Astrocyte of the hippocampus (primary cell): ENCODE measurements around the gene PDF.
"Not testable (repeated sequence)": the region's sequence is repeated elsewhere in the genome, so short reads cannot be mapped to it uniquely, and the experiment has no call there.

ENCODE experiments used
- DNase-seq: peaks from one replicate; pipeline ENCODE4 v3.0.0; 2011; ENCODE audit warnings: low read depth, low spot score

PDF gene

GRCh38 chr16:69330286-69331109, at the start of gene PDF:
TSS of gene PDF (minus strand) at chr16:69330588. CDS start at chr16:69330570, 18 bp downstream.
- DNase-seq, result peak; percentile 97

- DNase-seq, result no peak
These were observed 48.4 kb upstream of the PDF start for GRCh38 chr16:69378760-69379159.

DNA sequence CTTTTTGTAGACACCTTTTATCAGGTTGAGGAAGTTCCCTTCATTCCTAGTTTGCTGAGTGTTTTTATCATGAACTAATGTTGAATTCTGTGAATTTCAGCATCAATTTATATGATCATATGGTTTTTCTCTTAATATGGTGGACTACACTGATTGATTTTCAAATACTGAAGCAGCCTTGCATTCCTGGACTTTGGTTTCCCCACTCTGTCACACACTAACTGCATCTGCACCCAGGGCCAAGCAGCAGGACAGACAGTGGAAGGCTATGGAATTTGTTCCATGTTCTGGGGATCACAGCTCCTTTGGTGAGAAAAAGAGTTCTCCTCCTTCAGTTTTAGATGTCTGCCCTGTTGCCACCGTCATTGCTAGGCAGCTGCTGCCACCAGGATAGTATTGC, 47.6 kb upstream of the PDF start:
- DNase-seq, result no peak

- DNase-seq, result no peak
These were observed 46.1 kb upstream of the PDF start for GRCh38 chr16:69376393-69377059.

DNA sequence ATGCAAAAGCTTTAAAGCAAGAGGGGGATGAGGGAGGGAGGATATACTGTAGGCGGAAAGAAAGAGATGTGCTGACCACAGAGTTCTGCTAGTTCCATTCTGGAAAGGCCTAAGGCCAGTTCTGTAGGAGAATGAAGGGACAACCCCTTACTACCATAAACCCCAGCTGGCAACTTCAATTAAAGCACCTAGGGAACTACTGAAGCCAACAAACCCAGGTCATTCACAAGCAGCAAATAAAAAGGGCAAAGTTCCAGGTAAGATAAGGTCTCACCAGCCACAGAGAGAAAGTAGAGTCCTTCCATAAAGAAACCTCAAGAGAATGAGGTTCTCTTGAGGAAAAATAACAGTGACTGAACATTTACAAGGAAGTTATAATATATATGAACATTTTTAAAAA, 42.6 kb upstream of the PDF start:
- no peak for DNase-seq

DNA sequence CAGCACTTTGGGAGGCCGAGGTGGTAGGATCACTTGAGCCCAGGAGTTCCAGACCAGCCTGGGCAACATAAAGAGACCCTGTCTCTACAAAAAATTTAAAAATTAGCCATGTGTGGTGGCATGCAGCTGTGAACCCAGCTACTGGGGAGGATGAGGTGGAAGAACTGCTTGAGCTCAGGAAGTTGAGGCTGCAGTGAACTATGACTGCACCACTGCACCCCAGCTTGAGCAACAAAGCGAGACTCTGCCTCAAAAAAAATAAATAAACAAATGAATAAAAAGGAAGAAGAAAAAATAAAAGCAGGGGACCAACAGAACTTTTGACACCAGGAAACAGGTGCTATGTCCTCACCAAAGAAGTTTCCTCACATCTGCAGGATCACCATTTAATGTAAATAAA, 41.2 kb upstream of the PDF start:
- DNase-seq, result no peak

GRCh38 chr16:69368866-69369265, 38.5 kb upstream of the PDF start:
- no peak for DNase-seq

DNA sequence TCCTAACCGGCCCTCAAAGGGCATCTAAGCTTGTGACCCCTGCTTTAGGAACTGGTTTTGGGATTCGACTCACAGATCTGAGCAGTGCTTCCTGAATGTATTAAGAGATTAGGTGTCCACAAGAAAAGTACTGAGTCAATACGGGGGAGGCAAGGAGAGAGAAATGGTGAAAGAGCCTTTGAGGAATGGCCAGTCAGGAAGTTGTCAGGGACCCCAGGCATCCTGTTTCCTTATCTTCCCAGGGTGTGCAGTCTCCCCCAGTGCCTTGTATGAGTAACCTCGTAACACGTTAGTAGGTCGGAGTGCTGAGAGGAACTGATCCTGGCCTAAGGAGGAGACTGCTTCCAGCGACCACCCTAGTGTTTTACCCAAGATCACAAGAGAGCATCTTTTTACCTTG, 37.6 kb upstream of the PDF start:
- no peak for DNase-seq

GRCh38 chr16:69366431-69366830, 36.0 kb upstream of the PDF start:
- no peak for DNase-seq

GRCh38 chr16:69365901-69366300, 35.5 kb upstream of the PDF start:
- DNase-seq, result no peak

GRCh38 chr16:69364088-69364487, 33.7 kb upstream of the PDF start:
- DNase-seq, result no peak

DNA sequence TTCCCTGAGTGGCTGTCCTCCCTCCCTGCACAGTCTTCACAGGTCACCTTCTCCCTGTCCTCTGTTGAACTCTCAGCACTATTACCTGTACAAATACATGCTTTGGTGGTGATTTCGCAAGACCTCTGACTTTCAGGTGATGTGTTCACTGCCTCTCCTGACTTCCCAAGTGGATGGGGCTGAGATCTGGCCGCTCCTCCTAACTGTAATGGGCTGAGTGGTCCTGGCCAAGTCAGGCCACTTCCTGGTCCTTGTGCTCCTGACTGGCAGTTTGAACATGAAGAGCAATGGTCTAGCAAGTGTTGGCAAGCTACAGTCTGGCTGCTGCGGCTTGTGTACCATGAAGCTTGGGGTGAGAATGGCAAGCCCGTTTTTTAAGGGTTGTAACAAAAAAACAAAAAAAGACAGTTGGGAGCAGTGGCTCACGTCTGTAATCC, 32.9 kb upstream of the PDF start:
- DNase-seq, result no peak

DNA sequence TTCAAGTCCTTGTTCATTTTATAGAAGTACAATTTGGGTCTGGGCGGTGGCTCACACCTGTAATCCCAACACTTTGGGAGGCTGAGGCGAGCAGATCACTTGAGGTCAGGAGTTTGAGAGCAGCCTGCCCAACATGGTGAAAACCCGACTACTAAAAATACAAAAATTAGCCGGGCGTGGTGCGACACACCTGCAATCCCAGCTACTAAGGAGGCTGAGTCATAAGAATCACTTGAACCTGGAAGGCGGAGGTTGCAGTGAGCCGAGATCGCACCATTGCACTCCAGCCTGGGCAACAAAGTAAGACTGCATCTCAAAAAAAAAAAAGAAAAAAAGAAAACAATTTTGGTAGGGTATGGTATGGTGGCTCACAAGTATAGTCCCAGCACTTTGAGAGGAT, 29.7 kb upstream of the PDF start:
- DNase-seq, result not testable (repeated sequence)

DNA sequence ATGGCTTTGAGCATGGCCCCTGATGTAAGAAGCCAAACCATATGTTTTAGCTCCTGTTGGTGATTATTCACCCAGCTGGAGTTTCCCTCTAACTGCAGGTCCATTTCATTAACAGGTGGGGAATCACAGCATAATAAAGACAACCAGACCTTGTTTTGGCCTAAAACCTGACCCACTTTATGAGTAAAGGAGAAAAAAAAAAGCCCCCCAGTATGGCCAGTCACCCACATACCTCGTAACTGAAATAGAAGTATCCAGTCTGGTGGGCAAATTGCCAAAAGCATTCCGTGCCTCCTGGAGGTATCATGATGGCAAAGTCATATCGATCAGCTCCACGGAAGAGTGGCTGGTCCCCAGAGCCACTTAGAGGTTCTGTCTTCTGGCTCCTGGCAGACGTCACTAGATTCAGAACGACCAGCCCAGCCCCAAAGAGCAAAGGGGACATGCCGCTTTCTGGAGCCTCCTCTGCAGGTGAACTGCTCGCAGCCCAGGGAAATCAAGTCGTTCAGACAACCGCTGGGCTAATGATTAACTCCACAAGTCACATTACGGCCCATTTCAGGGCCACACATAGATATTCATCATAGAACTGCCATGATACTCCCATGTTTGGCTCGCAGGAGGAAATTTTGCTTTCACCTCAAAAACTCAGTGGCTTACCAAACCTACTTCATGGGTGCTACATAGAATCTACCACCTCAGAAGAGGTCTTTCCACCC, 21.1 kb upstream of the PDF start, which contains the start of gene TMED6:
TMED6 (minus strand) TSS at position 478 of the 719 bp plus-strand sequence; CDS start at position 445, 33 bp downstream.
- no peak for DNase-seq

- DNase-seq, result no peak
These were observed 20.2 kb upstream of the PDF start for GRCh38 chr16:69350536-69351133.

DNA sequence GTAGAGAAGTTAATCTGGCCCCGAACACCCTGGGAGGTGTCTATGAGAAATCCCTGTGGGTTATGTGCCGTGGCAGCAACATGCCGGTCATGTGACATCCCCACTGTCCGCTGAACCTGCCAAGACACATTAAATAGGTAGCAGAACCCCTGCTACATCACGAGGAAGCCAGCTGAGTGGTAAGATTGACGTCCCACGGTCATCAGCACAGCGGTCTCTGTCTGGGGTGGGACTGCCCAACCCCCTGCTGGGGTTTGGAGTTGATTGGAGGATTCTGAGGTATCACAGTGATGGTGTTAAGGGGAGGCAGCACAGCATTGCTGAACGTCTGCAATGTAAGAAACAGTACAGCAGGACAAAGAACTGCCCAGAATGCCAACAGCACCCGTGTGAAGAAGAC, 19.1 kb upstream of the PDF start:
- DNase-seq, result no peak

DNA sequence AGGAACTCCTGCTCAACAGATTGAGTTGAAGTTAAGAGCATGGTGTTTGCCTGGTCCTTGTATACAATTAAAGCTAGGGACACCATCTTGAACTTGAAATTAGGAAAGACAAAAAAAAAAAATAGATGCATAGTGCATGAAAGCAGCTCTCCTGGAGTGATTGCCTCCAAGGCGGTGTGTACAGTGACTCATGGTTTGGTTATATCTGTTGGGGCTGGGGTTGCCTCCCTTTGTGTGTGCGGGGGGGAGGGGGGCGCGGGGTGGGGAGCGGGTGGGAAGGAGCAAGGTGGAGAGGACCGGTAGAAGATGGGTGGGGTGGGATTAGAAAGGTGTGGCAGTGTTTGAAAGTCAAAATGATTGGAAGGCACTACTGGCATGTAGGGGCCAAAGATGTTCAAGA, 17.8 kb upstream of the PDF start:
- no peak for DNase-seq

GRCh38 chr16:69346683-69347082, 16.3 kb upstream of the PDF start:
- no peak for DNase-seq

DNA sequence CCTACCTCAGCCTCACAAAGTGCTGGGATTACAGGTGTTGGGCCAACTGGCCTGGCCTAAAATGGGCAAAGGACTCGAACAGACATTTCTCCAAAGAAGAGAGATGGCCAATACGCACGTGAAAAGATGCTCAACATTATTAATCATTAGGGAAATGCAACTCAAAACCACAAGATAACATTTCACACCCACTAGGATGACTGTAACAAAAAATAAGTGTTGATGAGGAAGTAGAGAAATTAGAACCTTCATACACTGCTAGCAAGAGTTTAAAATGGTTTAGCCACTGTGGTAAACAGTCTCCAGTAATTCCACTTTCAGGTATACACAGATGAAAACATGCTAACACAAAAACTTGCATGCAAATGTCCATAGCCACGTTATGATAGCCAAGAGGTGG, 15.5 kb upstream of the PDF start:
- DNase-seq, result no peak

DNA sequence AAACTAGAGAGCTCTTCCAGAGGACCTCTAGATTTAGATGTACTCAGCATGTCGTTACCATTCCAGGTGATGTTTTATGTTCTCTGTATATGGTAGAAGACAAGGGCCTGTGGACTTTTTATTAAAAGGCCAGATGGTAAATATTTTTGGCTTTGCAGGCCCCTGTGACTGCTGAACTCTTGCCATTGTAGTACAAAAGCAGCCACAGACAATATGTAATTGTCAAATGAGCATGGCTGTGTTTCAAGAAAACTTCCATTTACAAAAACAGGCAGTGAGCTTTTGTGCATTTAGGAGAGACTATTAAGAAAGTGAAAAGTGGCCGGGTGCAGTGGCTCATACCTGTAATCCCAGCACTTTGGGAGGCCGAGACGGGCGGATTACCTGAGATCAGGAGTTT, 13.8 kb upstream of the PDF start:
- no peak for DNase-seq

- DNase-seq, result peak; percentile 24
These were observed 9.8 kb upstream of the PDF start for GRCh38 chr16:69340095-69340644.
